Activated T-helper 2 cell treated with anti-CD3 and anti-CD28 coated beads, Interferon-gamma antibody, Interleukin-2, Interleukin-4, amounts not matched to agents 10 μg/mL and 5 μg/mL and 100 μg/mL, durations not matched to agents 14 hours and 24 hours and 36 hours (primary cell): ENCODE data around the gene HP. TPM values are rescaled to one million over a fixed set of nuclear protein-coding genes. Genes with fewer than 3 reads are reported as not detected.
A peak's percentile ranks its signal among the peaks of the same experiment; 100 is the strongest.
"Not testable (repeated sequence)": the region's sequence is repeated elsewhere in the genome, so short reads cannot be mapped to it uniquely, and the experiment has no call there.

Experiments
- DNase-seq: peaks from one replicate; pipeline ENCODE4 v3.0.0; 2021; ENCODE audit warnings: low spot score
- H3K27ac Mint-ChIP-seq: one replicate; pipeline ENCODE4 v1.8.0; 2021; ENCODE audit warnings: mixed read lengths
- H3K27me3 Mint-ChIP-seq: one replicate; pipeline ENCODE4 v1.8.0; 2021; ENCODE audit warnings: low read depth, mixed read lengths
- H3K36me3 Mint-ChIP-seq: one replicate; pipeline ENCODE4 v1.8.0; 2021; ENCODE audit warnings: low read depth, mixed read lengths
- H3K4me1 Mint-ChIP-seq: one replicate; pipeline ENCODE4 v1.8.0; 2021; ENCODE audit warnings: low read depth, mixed read lengths
- H3K4me3 Mint-ChIP-seq: one replicate; pipeline ENCODE4 v1.8.0; 2021; ENCODE audit warnings: low read depth, mild to moderate bottlenecking, moderate library complexity, mixed read lengths
- H3K9me3 Mint-ChIP-seq: one replicate; pipeline ENCODE4 v1.8.0; 2021; ENCODE audit warnings: mixed read lengths
- intact Hi-C: fragments of 100-400 bp; cut with micrococcal nuclease; formaldehyde crosslinking; loops from one replicate; pipeline ENCODE4 v1.15.1; 2023
- total RNA-seq: library from RNA; stranded (reverse); gene quantifications from 2 replicates; pipeline ENCODE4 v1.2.3, GENCODE V29; 2022

The HP gene
- not detected in 2 replicates for total RNA-seq

- H3K4me3 Mint-ChIP-seq, H3K27ac Mint-ChIP-seq, intact Hi-C loops, H3K9me3 Mint-ChIP-seq, H3K27me3 Mint-ChIP-seq, DNase-seq, H3K36me3 Mint-ChIP-seq, H3K4me1 Mint-ChIP-seq: not testable (repeated sequence)
Observed at GRCh38 chr16:72054254-72054847, at the start of gene HP. Gene HP, plus strand, starts transcription at chr16:72054505. Its CDS starts 148 bp downstream, at chr16:72054653.

- H3K4me1 Mint-ChIP-seq: peaks cover 12% of the 10 kb centered on the region
- H3K27me3 Mint-ChIP-seq, H3K9me3 Mint-ChIP-seq, H3K27ac Mint-ChIP-seq, DNase-seq: not testable (repeated sequence)
- H3K36me3 Mint-ChIP-seq: peaks cover 13% of the 10 kb centered on the region
- peak overlapping the region; percentile 95 for H3K4me3 Mint-ChIP-seq
- intact Hi-C loops: loop anchor here (1.0 to 5.0 kb wide), 4 partner anchors 85 to 659 kb away; partner anchors contain the start of genes DHX38, IST1 and TXNL4B
Observed at GRCh38 chr16:72008065-72008423, 46.3 kb upstream of the HP start.

GRCh38 chr16:72008424-72009216 lies 45.7 kb upstream of the HP start, which contains the start of gene DHODH:
Gene DHODH, plus strand, starts transcription at chr16:72008744. Its CDS starts 21 bp downstream, at chr16:72008765.
- Mint-ChIP-seq H3K9me3 (no peaks in the 10 kb centered on the region), H3K4me1 (peaks cover 17% of the 10 kb centered on the region), H3K27ac (peak within 1 kb of the TSS; percentile 90), H3K27me3 (no peaks in the 10 kb centered on the region), H3K4me3 (peak within 1 kb of the TSS; percentile 95), H3K36me3 (peaks cover 18% of the 10 kb centered on the region)
- DNase-seq: peak; percentile 98
- intact Hi-C loops: loop anchor here (1.0 to 5.0 kb wide), 4 partner anchors 85 to 659 kb away; partner anchors contain the start of genes DHX38, IST1 and TXNL4B

GRCh38 chr16:72009779-72010178 lies 44.5 kb upstream of the HP start:
- no peak for DNase-seq
- intact Hi-C loops: loop anchor here (5.0 kb wide), 1 partner anchor 658 kb away; no protein-coding TSS in a partner anchor
- Mint-ChIP-seq H3K9me3 (no peaks in the 10 kb centered on the region), H3K36me3 (peaks cover 24% of the 10 kb centered on the region), H3K27me3 (no peaks in the 10 kb centered on the region), H3K4me1 (peaks cover 25% of the 10 kb centered on the region), H3K4me3 (peak overlapping the region; percentile 77), H3K27ac (peak overlapping the region; percentile 33)

GRCh38 chr16:72012607-72013006 lies 41.7 kb upstream of the HP start:
- intact Hi-C loops: no loop called here
- H3K27ac Mint-ChIP-seq: no peak overlapping the region
- H3K4me3 Mint-ChIP-seq: no peak overlapping the region

GRCh38 chr16:72013389-72013788 lies 40.9 kb upstream of the HP start:
- Mint-ChIP-seq H3K9me3 (no peaks in the 10 kb centered on the region), H3K4me3 (no peak overlapping the region), H3K27ac (peak overlapping the region; percentile 75), H3K36me3 (peaks cover 40% of the 10 kb centered on the region), H3K27me3 (no peaks in the 10 kb centered on the region), H3K4me1 (peaks cover 25% of the 10 kb centered on the region)
- no peak for DNase-seq
- intact Hi-C loops: no loop called here

More at GRCh38 chr16:72012607-72013006, 41.7 kb upstream of the HP start:
- peaks cover 25% of the 10 kb centered on the region for H3K4me1 Mint-ChIP-seq
- DNase-seq: no peak
- peaks cover 36% of the 10 kb centered on the region for H3K36me3 Mint-ChIP-seq
- H3K27me3 Mint-ChIP-seq: no peaks in the 10 kb centered on the region
- H3K9me3 Mint-ChIP-seq: no peaks in the 10 kb centered on the region

- intact Hi-C loops: no loop called here
- H3K9me3 Mint-ChIP-seq: no peaks in the 10 kb centered on the region
- peaks cover 36% of the 10 kb centered on the region for H3K36me3 Mint-ChIP-seq
- no peak for DNase-seq
- H3K27ac Mint-ChIP-seq: peak overlapping the region; percentile 41
- no peak overlapping the region for H3K4me3 Mint-ChIP-seq
- H3K4me1 Mint-ChIP-seq: peaks cover 24% of the 10 kb centered on the region
- H3K27me3 Mint-ChIP-seq: no peaks in the 10 kb centered on the region
Observed at GRCh38 chr16:72013888-72014581, 40.3 kb upstream of the HP start.

- DNase-seq: no peak
- H3K27me3 Mint-ChIP-seq: no peaks in the 10 kb centered on the region
- peak overlapping the region; percentile 11 for H3K27ac Mint-ChIP-seq
- H3K9me3 Mint-ChIP-seq: no peaks in the 10 kb centered on the region
- H3K4me3 Mint-ChIP-seq: no peak overlapping the region
- peaks cover 42% of the 10 kb centered on the region for H3K36me3 Mint-ChIP-seq
- intact Hi-C loops: no loop called here
- peaks cover 24% of the 10 kb centered on the region for H3K4me1 Mint-ChIP-seq
Observed at GRCh38 chr16:72014675-72015074, 39.6 kb upstream of the HP start.

- intact Hi-C loops: no loop called here
- H3K4me3 Mint-ChIP-seq: no peak overlapping the region
- H3K36me3 Mint-ChIP-seq: peaks cover 38% of the 10 kb centered on the region
- DNase-seq: no peak
- H3K27me3 Mint-ChIP-seq: no peaks in the 10 kb centered on the region
- H3K4me1 Mint-ChIP-seq: peaks cover 22% of the 10 kb centered on the region
- no peak overlapping the region for H3K27ac Mint-ChIP-seq
- H3K9me3 Mint-ChIP-seq: no peaks in the 10 kb centered on the region
Observed at GRCh38 chr16:72015124-72015523, 39.2 kb upstream of the HP start.

GRCh38 chr16:72018470-72018869 lies 35.8 kb upstream of the HP start:
- no peak overlapping the region for H3K4me3 Mint-ChIP-seq
- H3K27ac Mint-ChIP-seq: no peak overlapping the region
- H3K27me3 Mint-ChIP-seq: no peaks in the 10 kb centered on the region
- H3K4me1 Mint-ChIP-seq: peaks cover 9% of the 10 kb centered on the region
- DNase-seq: no peak
- peaks cover 36% of the 10 kb centered on the region for H3K36me3 Mint-ChIP-seq
- intact Hi-C loops: no loop called here
- no peaks in the 10 kb centered on the region for H3K9me3 Mint-ChIP-seq

GRCh38 chr16:72021043-72021442 lies 33.3 kb upstream of the HP start:
- no peaks in the 10 kb centered on the region for H3K4me1 Mint-ChIP-seq
- no peak for DNase-seq
- intact Hi-C loops: no loop called here
- H3K9me3 Mint-ChIP-seq: no peaks in the 10 kb centered on the region
- no peak overlapping the region for H3K4me3 Mint-ChIP-seq
- H3K27me3 Mint-ChIP-seq: no peaks in the 10 kb centered on the region
- no peak overlapping the region for H3K27ac Mint-ChIP-seq
- H3K36me3 Mint-ChIP-seq: peaks cover 38% of the 10 kb centered on the region

GRCh38 chr16:72022127-72022526 lies 32.2 kb upstream of the HP start:
- Mint-ChIP-seq H3K27me3 (no peaks in the 10 kb centered on the region), H3K36me3 (peaks cover 34% of the 10 kb centered on the region), H3K4me3 (no peak overlapping the region), H3K9me3 (no peaks in the 10 kb centered on the region), H3K27ac (no peak overlapping the region), H3K4me1 (no peaks in the 10 kb centered on the region)
- no peak for DNase-seq
- intact Hi-C loops: no loop called here
